Putamen (tissue), 1 donor: ENCODE results near the gene BRSK2.
"Not testable (repeated sequence)": the region's sequence is repeated elsewhere in the genome, so short reads cannot be mapped to it uniquely, and the experiment has no call there.

Experiments used
- DNase-seq: peaks from one replicate; pipeline ENCODE4 v3.0.0-alpha.2; 2016; ENCODE audit warnings: low spot score

The BRSK2 gene

DNA sequence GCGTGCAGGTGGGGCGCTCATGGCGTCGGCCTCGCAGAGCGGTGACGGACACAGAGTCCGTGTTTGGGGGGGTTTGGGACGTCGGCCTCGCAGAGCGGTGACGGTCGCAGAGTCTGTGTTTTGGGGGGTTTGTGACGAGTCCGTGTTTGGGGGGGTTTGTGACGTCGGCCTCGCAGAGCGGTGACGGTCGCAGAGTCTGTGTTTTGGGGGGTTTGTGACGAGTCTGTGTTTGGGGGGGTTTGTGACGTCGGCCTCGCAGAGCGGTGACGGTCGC lies 20.1 kb downstream of the BRSK2 start:
- not testable (repeated sequence) for DNase-seq

DNA sequence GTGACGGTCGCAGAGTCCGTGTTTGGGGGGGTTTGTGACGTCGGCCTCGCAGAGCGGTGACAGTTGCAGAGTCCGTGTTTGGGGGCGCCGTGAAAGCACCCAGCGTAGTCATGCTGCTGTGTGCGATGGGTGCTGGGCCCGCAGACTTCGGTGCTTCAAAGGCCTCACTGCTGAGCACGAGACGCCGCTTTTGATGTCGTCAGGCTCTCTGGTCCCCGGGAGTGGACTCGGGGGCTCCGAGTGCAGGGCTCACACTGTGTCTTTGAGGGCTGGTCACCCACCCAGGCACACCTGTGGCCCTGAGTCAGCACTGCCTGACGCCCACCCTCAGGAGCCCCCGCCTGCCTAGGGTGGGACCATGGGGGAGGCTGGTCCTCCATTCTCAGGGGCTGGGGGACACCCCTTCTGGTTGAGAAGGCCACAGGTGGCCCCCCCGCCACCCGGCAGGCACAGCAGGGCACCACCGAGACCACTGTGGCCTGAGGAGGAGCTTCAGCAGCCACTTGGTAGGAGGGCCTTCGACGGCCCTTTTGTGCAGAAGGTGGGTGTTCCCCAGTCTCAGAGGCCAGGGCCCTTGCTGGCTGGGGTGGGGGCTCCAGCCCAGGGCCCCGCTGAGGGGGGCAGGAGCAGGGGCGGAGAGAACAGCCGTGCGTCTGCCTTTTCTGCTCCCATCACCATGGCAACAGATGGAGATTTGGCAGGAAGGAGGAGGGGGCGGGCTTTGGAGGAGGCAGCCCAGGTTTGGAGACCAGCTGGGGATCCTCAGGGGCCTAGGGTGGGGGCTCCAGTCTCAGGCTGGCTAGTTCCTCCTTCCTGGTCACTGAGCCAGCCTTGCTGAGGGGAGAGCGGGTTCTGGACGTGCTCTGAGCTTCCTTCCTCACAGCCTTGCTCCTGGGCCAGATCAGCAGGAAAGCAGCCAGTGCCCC lies 20.9 kb downstream of the BRSK2 start:
- no peak for DNase-seq

DNA sequence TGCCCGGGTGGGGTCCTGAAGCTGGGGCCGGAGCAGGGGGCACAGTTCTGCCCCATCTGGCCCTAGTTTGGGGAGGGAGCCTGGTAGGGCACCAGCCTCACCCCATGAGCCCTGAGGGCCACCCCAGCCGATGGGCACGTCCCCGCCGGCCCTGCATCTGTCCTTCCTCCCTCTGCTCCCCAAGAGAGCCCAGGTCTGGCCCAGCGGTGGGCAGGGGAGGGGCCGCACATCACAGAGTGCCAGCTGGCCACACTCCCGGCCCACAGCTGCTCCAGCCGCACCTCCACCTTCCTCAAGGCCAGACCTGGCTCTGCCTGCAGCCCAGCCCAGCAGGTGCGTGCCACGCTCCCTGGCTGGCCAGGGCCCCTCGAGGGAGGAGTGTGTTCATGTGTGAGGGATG lies 21.6 kb downstream of the BRSK2 start:
- DNase-seq, result no peak

- DNase-seq, result not testable (repeated sequence)
These were observed 22.0 kb downstream of the BRSK2 start for GRCh38 chr11:1411739-1412138.

DNA sequence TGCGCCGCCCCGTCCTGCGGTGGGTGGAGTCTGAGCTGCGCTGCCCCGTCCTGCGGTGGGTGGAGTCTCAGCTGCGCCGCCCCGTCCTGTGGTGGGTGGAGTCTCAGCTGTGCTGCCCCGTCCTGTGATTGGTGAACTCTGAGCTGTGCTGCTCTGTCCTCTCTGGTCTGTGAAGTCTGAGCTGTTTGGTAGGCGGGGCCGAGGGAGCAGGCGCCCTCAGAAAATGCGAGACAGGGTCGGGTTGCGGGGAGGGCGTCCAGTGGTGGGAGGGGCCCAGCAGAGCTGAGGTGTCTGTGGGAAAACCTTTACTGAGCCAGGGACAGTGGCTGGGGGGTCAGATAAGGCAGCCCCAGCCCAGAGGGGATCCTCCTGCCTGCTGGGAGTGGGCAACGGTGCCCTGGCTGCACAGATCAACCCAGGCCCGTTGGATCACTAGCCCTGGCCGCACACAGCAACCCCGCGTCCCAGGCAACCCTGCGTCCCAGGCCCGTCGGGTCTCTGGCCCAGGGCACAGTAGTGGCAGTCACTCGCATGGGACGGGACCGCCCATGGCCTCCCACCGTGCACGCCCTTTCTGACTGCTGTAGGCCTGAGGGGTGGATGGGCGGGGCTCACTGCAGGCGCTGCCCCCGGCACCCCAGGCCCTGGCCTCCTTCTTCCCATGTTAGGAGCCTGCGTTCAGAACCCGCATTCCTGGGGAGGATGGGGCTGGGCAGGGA lies 22.8 kb downstream of the BRSK2 start:
- no peak for DNase-seq

DNA sequence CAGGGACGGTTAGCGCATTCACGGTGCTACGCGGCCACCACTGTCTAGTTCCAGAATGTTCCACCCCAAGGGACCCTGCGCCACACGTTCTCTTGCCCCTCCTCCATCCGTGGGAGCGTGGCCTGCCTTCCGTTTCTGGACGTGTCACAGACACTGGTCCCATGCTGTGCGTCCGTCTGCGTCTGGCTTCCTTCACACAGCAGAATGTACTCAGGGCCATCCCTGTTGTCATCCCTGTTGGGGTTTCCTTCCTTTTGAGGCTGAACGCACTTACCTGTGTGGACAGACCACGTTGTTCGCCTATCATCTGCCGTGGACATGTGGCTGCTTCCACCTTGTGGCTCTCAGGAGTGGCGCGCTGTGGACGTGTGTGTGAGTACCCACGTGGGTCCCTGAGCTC lies 24.9 kb downstream of the BRSK2 start:
- DNase-seq, result no peak

GRCh38 chr11:1415631-1416030 lies 25.9 kb downstream of the BRSK2 start:
- DNase-seq, result no peak

DNA sequence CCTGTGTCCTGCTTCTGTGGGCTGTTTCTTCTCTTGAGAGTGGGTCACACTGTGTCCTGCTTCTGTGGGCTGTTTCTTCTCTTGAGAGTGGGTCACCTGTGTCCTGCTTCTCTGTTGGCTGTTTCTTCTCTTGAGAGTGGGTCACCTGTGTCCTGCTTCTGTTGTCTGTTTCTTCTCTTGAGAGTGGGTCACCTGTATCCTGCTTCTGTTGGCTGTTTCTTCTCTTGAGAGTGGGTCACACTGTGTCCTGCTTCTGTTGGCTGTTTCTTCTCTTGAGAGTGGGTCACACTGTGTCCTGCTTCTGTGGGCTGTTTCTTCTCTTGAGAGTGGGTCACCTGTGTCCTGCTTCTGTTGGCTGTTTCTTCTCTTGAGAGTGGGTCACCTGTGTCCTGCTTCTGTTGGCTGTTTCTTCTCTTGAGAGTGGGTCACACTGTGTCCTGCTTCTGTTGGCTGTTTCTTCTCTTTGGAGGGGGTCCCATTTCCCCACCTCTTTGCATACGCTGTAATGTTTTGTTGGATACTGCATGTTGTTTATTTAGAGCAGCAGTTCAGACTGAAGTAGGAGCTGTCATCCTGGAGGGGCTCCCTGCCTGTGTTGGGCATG lies 28.6 kb downstream of the BRSK2 start:
- not testable (repeated sequence) for DNase-seq

- DNase-seq, result peak; percentile 41
These were observed 30.1 kb downstream of the BRSK2 start for GRCh38 chr11:1419811-1420210.

DNA sequence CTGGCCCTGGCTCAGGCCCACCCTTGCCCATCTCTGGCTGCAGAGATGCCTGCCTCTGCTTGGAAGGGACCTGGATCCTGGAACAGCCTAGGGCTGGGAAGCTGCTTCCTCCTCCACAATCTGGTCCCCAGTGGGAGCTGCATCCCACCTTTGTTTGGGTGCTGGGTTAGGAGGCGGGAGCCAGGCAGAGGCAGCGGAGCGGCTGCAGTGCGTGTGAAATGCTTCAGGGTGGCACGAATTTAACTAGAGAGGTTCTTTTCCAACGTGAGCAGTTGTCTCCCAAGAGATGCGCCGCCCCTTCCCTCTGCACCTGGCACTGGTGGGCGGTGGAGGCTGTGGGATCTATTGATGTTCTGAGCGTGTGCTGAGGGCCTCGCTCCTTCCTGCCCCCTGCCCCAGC lies 31.6 kb downstream of the BRSK2 start:
- DNase-seq, result peak; percentile 70

- DNase-seq, result no peak
These were observed 32.7 kb downstream of the BRSK2 start for GRCh38 chr11:1422481-1422880.

DNA sequence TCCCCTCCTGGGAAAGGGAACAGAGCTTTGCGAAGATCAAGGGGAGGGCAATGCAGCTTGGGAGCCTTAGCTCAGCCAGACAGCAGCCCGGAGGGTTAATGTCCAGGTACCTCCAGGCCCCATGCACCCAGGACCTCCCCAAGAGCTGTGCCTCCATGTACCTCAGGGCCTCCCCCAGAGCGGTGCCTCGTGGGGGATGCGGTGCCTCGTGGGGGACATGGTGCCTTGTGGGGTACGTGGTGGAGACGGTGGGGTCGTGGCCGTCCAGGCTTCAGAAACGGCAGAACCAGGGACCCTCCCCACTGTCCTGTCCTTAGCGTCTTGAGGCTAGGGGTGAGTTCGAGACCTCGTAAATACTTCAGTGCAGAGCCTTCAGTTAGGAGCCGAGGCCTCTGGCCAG lies 33.2 kb downstream of the BRSK2 start:
- no peak for DNase-seq

- DNase-seq, result not testable (repeated sequence)
These were observed 33.7 kb downstream of the BRSK2 start for GRCh38 chr11:1423406-1423805.

DNA sequence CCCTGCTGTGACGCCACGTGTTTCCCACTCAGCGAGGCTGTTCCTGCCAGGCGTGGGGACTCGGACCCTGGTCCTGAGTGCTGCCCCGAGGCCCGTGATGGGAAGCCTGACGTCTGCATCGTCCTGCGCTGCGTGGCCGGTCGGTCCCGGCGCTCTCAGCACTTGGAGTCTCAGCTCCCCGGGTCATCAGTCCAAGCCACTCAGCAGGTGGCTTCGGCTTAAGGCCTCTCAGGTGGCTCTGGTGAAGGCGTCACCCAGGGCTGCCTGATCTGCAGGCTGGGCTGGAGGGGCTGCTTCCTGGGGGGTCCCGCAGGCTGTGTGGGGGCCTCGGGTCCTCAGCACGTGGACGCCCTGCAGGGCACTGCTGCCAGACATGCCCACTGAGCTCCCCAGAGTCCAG lies 35.3 kb downstream of the BRSK2 start:
- no peak for DNase-seq

DNA sequence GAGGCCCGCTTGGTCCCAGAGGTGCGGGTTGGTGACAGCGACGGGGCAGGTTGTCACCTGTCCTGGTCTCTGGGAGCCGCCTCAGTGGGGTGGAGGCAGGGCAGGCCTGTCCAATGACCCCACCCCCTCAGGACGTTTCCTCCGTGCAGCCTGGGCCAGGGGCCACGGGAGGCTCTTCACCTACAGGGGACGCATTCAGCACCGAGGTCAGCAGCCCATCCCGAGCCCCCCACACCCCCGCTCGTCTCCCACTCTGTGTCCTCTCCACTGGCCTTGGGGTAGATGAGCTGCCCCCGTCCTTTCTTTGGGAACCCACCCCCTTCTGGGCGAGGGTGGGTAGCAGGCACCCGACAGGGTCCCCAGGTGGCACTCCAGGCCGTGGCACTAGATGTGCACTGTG lies 35.7 kb downstream of the BRSK2 start:
- no peak for DNase-seq

DNA sequence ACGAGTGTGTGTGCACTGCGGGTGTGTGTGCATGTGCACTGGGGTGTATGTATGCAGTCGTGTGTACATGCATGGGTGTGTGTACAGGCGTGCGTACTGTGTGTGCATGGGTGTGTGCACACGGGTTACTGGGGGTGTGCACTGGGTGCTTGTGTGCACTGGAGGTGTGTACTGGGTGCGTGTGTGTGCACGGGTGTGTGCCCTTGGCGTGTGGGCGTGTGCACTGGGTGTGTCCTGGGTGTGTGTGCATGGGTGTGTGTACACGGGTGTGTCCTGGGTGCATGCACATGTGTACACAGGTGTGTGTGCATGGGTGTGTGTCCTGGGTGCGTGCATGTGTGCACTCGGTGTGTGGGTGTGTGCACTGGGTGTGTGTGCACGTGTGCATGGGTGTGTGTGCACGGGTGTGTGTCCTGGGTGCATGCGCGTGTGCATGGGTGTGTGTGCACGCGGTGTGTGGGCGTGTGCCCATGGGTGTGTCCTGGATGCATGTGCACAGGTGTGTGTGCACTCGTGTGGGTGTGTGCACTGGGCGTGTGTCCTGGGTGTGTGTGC lies 39.1 kb downstream of the BRSK2 start:
- no peak for DNase-seq

DNA sequence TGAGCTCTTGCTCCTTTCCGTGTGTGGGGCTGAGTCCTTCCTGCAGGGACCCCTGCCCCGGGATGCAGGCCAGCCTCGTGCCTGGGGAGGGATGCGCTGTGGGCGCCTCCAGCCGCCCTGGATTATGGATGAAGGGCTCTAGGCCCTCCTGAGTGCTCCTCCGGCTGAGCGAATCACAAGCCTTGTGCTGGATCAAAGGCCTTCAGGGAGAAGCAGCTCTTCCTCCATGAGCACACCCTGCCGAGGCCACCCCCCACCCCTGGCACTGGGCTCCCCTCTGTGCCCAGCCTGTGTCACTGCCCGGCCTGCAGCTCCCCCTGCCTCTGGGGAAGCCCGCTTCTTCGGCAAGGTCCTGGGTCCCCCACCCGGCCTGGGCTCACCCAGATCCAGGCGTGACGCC lies 43.8 kb downstream of the BRSK2 start:
- DNase-seq, result no peak

DNA sequence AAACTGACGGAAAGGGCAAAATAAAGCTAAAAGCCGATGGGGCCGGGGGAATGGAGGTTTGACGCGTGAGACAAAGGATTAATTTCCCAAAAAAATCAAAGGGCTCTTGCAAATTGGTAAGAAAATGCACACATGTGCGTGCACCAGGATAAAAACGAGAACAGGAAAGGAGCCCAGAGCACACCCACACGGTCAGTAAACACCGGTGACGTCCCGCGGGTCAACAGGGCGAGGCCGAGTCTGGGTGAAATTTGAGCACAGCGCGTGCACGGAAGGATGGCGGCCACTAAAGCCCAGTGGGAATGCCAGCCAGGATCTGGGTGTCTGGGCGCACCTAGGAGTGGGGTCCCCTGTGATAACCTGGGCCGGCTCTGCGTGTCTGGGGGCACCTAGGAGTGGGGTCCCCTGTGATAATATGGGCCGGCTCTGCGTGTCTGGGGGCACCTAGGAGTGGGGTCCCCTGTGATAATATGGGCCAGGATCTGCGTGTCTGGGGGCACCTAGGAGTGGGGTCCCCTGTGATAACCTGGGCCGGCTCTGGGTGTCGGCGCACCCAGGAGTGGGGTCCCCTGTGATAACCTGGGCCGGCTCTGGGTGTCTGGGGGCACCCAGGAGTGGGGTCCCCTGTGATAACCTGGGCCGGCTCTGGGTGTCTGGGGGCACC lies 44.4 kb downstream of the BRSK2 start:
- no peak for DNase-seq

- not testable (repeated sequence) for DNase-seq
These were observed 45.7 kb downstream of the BRSK2 start for GRCh38 chr11:1435479-1435819.

DNA sequence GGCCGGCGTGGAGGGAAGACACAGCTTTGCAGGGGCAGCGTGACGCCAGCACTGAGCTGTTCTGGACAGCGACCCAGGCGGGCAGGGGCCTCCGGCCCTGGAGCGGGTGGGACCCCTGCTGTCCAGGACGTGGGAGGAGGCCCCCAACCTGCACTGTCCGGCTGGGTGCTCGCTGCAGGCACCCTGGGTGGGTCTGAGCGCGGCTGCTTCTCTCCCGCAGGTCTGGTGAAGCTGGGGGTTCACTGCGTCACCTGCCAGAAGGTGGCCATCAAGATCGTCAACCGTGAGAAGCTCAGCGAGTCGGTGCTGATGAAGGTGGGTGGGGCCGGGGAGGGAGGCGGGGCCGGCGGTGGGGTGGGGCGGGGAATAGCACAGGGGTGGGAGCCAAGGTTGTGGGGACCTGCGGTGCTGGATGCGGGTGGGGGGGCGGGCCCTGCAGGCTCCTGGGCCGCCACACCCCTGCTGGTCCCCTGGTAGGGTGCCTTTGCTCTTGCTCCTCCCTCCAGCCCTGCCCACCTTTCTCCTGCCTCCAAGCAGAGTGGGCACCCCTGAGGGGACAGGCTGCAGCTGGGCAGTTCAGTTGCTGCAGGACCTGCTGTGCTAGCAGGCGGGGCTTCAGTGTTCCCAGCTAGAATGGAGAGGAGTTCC lies 46.2 kb downstream of the BRSK2 start:
- no peak for DNase-seq

GRCh38 chr11:1436468-1437039 lies 46.8 kb downstream of the BRSK2 start:
- no peak for DNase-seq

GRCh38 chr11:1437500-1437899 lies 47.8 kb downstream of the BRSK2 start:
- no peak for DNase-seq
